Endothelial cell of umbilical vein (primary cell): ENCODE data around the gene CHRNB1.

Experiments
- CTCF ChIP-seq, 2 donors: IDR thresholded peaks; 1 replicate in 1 of 2; 2 replicates in 1 of 2; pipeline ENCODE4 v1.5.1; 2011; ENCODE audit warnings: low read length in 2 of 2, mild to moderate bottlenecking in 2 of 2, moderate library complexity in 2 of 2, control low read depth in 1 of 2, inconsistent platforms in 1 of 2, low read depth in 1 of 2; ENCODE audit not compliant: insufficient read depth in 1 of 2; ENCODE audit errors: extremely low read depth in 1 of 2
- EZH2 ChIP-seq: IDR thresholded peaks from 2 replicates; pipeline ENCODE4 v1.6.1; 2012; ENCODE audit warnings: borderline replicate concordance, low read depth, mild to moderate bottlenecking, moderate library complexity, low read length, inconsistent platforms; ENCODE audit not compliant: severe bottlenecking
- FOS ChIP-seq: IDR thresholded peaks from 2 replicates; pipeline ENCODE4 v1.6.1; 2011; ENCODE audit warnings: mild to moderate bottlenecking, low read length, moderate library complexity, borderline replicate concordance; ENCODE audit not compliant: insufficient read depth
- JUN ChIP-seq: IDR thresholded peaks from 2 replicates; pipeline ENCODE4 v1.6.1; 2011; ENCODE audit warnings: borderline replicate concordance, low read depth; ENCODE audit not compliant: insufficient read length, insufficient read depth
- MAX ChIP-seq: IDR thresholded peaks from 2 replicates; pipeline ENCODE4 v1.6.1; 2011; ENCODE audit not compliant: insufficient read depth, insufficient read length
- MYC ChIP-seq: IDR thresholded peaks from one replicate; pipeline ENCODE4 v1.6.1; 2011; ENCODE audit warnings: mild to moderate bottlenecking, low read depth, low read length
- POLR2A ChIP-seq: IDR thresholded peaks from 2 replicates; pipeline ENCODE4 v1.6.1; 2012; ENCODE audit warnings: low read depth, mild to moderate bottlenecking, control low read depth, low read length

- TF ChIP-seq EZH2: no peak
- TF ChIP-seq CTCF (IDR thresholded peaks at IDR 0.05; ENCODE audit: extremely low read depth in 1 of 2, insufficient read depth in 1 of 2, low read depth in 1 of 2, low read length in 2 of 2): no peak
- TF ChIP-seq MAX: no peak
- no peak for TF ChIP-seq POLR2A
- no peak for TF ChIP-seq JUN
- no peak for TF ChIP-seq FOS
- TF ChIP-seq MYC: no peak
These were observed 48.7 kb upstream of the CHRNB1 start for GRCh38 chr17:7396147-7396546.
